A549 (cell line): Measurements from ENCODE around the gene OR2S2.

Experiments used
- BHLHE40 ChIP-seq: IDR thresholded peaks from 2 replicates; pipeline ENCODE4 v1.6.1; 2012; ENCODE audit warnings: low read depth, low read length, inconsistent platforms
- CEBPB ChIP-seq, 2 experiments: fragments of >200 bp in 1 of 2; sonication (Bioruptor Twin) in 1 of 2; formaldehyde crosslinking in 1 of 2; IDR thresholded peaks; 2 replicates each; pipeline ENCODE4 v1.6.1; 2012 to 2016
- CTCF ChIP-seq: fragments of >200 bp; sonication (Bioruptor Twin); formaldehyde crosslinking; IDR thresholded peaks from 3 replicates; pipeline ENCODE4 v1.5.1; 2016
- EP300 ChIP-seq, 2 experiments: fragments of >200 bp; sonication (Bioruptor Twin); formaldehyde crosslinking; IDR thresholded peaks; 2 replicates in 1 of 2; 3 replicates in 1 of 2; pipeline ENCODE4 v1.6.1; 2016 to 2017
- FOSL2 ChIP-seq, 2 experiments: fragments of 450-650 bp in 1 of 2; fragments of >200 bp in 1 of 2; sonication (Bioruptor Twin) in 1 of 2; formaldehyde crosslinking; IDR thresholded peaks; 2 replicates each; pipeline versions ENCODE4 v1.5.0 to v1.6.1; 2016 to 2020; ENCODE audit warnings: mild to moderate bottlenecking in 1 of 2, moderate library complexity in 1 of 2
- HOXB13 ChIP-seq: fragments of 250-450 bp; sonication (Bioruptor Pico); IDR thresholded peaks from 2 replicates; pipeline ENCODE4 v1.5.0; 2020; ENCODE audit warnings: low read depth, mild to moderate bottlenecking, moderate library complexity
- PHF8 ChIP-seq: fragments of 200-600 bp; sonication (generic); IDR thresholded peaks from 2 replicates; pipeline ENCODE4 v1.6.1; 2016; ENCODE audit warnings: low read depth, mild to moderate bottlenecking, antibody characterized with exemption, moderate library complexity, borderline replicate concordance
- POLR2A ChIP-seq: IDR thresholded peaks from 2 replicates; pipeline ENCODE4 v1.6.1; 2012; ENCODE audit warnings: mild to moderate bottlenecking, low read length
- POLR2AphosphoS2 ChIP-seq: conservative IDR thresholded peaks from 2 replicates; pipeline ENCODE4 v1.6.1; 2012; ENCODE audit warnings: low read length, improper control_type of control experiment, inconsistent platforms
- RAD21 ChIP-seq, 2 experiments: fragments of >200 bp in 1 of 2; sonication (Bioruptor Twin) in 1 of 2; formaldehyde crosslinking in 1 of 2; IDR thresholded peaks in 1 of 2; conservative IDR thresholded peaks in 1 of 2; 2 replicates in 1 of 2; 3 replicates in 1 of 2; pipeline ENCODE4 v1.6.1; 2012 to 2018; ENCODE audit warnings: inconsistent platforms in 1 of 2
- SREBF2 ChIP-seq: fragments of 450-650 bp; IDR thresholded peaks from 2 replicates; pipeline ENCODE4 v1.6.1; 2014; ENCODE audit warnings: mild to moderate bottlenecking, moderate library complexity
- ZFP36 ChIP-seq: fragments of 450-650 bp; IDR thresholded peaks from 2 replicates; pipeline ENCODE4 v1.6.1; 2014; ENCODE audit warnings: borderline replicate concordance; ENCODE audit not compliant: partially characterized antibody
- TF ChIP-seq, protein P1 (sequence below): IDR thresholded peaks from 2 replicates; pipeline ENCODE4 v1.6.1; 2012; ENCODE audit warnings: low read depth, borderline replicate concordance

GRCh38 chr9:35966433-35966832 lies 8.5 kb upstream of the OR2S2 start:
- TF ChIP-seq CTCF: no peak
- TF ChIP-seq ZFP36: no peak
- no peak for TF ChIP-seq RAD21 (conservative IDR thresholded peaks at IDR 0.05 in 1 of 2, IDR thresholded peaks at IDR 0.05 in 1 of 2)
- no peak for TF ChIP-seq CEBPB (IDR thresholded peaks at IDR 0.05)
- no peak for TF ChIP-seq FOSL2 (IDR thresholded peaks at IDR 0.05)
- no peak for TF ChIP-seq FOSL2 (CRISPR knock-in tag; IDR thresholded peaks at IDR 0.05)
- TF ChIP-seq PHF8: no peak
- TF ChIP-seq POLR2A: no peak
- TF ChIP-seq EP300 (IDR thresholded peaks at IDR 0.05): no peak
- TF ChIP-seq HOXB13 (CRISPR knock-in tag): no peak
- no peak for TF ChIP-seq SREBF2
- TF ChIP-seq BHLHE40: no peak
- no peak for TF ChIP-seq POLR2AphosphoS2
- TF ChIP-seq, protein P1, sequence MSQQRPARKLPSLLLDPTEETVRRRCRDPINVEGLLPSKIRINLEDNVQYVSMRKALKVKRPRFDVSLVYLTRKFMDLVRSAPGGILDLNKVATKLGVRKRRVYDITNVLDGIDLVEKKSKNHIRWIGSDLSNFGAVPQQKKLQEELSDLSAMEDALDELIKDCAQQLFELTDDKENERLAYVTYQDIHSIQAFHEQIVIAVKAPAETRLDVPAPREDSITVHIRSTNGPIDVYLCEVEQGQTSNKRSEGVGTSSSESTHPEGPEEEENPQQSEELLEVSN: no peak
